Fibroblast of peridontal ligament (primary cell): ENCODE data around the gene TRAF2.

Experiments used
- DNase-seq: peaks from one replicate; pipeline ENCODE4 v3.0.0-alpha.2; 2010; ENCODE audit errors: extremely low read depth

TRAF2 gene

DNA sequence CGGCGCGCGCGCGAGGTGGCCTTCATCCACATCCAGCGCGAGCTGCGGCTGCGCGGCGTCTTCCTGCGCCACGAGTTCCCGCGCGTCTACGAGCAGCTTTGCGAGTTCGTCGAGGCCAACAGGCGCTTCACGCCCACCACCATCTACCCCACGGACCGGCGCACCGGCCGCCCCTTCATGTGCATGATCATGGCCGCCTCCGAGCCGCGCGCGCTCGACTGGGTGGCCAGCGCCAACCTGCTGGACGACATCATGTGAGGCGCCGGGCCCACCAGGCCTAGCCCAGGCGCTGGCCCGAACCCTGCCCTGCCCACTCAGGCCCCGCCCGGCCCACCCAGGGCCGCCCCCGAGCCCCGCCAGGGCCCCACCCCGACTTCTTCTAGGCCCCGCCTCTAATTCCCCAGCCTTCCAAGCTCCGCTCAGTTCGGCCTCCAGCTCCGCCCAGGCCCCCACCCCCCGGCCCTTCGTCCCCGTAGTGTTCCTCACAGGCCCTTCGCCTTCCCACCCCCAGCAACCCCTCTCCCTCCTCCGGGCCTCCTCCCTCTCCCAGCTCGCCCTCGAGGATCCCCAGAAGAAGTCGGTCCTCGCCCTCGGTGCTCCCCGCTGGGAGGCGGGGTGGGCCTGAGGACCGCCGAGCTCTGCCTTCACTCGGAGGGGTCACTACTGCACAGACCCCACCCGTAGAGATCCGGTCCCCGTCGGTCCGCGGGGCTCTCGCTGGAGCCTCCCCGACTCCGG, 39.1 kb upstream of the TRAF2 start:
- peak; percentile 52 for DNase-seq

DNA sequence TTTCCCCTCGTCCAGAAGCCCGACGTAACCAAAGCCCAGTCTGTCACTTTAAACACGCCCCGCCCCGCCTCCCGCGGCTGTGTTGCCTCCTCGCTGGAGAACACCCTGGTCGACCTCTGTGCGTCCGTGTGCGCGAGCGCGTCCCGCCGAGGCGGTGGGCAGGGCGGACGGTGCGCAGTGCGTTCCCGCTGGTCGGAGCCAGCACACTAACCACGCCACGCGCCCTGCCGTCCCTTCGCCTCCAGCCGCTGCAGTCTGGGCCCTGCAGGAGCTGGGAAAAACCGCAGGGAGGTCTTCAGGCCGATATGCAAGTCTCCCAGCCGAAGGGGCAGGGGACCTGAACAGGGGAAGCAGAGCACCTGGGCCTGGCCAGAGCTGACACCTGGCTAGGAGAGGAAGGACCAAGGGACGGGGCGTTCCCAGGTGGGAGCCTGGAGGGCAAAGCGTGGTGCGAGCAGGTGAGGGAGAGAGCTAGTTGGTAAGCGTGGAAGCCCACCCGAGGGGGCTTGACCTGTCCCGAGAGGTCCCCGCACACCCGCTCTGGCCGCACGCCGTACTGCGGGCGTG, 38.4 kb upstream of the TRAF2 start:
- peak; percentile 72 for DNase-seq

DNA sequence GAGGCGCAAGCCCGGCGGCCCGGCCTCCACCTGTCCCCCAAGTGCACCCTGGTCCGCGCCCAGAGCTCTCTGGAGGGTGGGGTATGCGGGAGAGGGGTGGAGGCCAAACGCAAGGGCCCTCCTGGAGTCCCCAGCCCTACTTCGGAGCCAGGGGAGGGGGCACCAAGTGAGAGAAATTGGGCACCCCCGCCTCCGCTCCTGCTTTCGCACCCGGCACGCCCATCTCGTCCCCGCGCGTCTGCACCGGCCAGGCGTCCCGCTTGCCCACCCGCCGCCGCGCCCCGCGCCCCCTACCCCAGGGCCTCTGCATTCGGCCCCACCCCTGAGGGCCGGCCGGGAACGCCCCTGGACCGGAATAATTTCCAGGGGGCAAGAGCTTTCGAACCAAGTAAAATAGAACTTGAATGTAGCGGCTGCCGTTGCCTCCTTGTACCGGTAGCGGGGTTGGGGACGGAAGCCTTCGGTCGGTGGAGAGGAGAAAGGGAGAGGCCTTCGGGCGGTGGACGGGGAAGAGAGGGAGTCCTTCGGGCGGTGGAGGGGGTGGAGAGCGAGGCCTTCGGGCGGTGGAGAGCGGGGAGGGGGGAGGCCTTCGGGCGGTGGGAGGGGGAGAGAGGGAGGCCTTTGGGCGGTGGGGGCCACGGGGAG, 37.8 kb upstream of the TRAF2 start:
- no peak for DNase-seq

GRCh38 chr9:136849038-136849959, 37.0 kb upstream of the TRAF2 start, which contains the start of gene PHPT1:
Gene PHPT1 (plus strand): TSS chr9:136849409. CDS start chr9:136849431, 22 bp downstream.
- peak; percentile 99 for DNase-seq

DNA sequence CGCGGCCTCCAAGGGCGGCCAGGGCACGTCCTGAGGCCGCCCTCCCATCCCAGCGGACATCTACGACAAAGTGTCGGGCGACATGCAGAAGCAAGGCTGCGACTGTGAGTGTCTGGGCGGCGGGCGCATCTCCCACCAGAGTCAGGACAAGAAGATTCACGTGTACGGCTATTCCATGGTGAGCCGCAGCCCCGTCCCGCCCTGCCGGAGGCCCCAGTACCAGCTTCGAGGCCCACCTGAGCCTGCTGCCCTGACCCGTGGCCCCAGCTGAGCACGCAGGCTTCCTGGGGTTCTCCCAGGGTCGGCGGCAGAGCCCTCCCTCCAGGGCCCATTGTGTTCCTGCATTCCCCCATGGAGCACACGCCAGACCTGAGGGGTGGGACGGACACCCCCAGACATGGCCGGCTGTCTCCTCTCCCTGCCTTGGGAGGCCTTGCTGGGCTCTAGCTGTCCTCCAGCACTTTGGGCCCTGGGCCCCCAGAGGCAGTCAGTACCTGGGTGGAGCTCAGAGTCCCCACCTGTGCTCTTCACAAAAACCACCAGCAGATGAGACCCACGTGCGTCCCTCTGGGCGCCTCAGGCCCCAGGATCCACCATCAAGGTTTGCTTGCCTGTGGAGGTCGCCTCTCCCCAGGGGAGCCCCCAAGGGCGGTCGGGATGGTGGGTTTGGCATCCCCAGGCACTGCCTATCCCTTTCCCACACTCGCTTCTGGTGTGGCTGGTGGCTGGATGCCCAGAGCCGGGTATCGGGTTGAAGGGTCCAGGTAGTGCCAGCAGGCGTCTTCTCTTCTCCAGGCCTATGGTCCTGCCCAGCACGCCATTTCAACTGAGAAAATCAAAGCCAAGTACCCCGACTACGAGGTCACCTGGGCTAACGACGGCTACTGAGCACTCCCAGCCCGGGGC, 36.1 kb upstream of the TRAF2 start:
- DNase-seq = no peak

DNA sequence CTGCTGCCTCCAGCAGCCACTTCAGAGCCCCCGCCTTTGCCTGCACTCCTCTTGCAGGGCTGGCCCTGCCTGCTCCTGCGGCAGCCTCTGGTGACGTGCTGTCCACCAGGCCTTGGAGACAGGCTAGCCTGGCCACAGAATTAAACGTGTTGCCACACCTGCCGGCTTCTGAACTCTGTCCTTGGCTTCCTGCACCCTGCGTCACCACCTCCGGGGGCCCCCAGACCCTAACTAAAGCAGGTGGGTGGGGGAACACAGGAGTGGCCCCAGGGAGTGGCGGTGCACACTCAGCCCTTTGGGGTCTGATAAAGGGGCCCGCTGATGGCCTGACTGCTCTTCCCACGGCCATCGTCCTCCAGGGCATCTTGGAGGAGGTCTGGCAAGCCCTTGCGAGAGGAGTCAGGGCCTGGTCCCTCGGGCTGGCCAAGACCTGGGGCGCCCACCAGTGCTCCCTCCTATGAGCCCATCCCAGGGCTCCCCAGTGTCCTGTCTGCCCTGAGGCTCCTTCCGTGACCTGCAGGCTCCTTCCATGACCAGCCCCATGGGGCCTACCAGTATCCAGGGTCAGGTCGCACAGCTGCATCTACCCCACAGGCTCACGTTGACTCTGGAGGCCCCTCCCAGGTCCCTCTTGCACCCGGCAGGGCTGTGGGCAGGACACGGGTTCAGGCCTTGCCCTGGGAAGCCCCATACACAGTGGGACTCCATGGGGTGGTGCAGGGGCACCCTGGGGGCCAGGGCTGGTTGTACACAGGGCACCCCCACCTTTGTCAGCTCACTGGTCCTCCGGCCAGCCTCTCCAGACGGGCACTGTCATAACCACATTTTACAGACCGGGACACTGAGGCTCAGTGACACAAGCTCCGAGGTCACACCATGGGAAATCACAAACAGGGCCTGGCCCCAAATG, 35.2 kb upstream of the TRAF2 start:
- DNase-seq = no peak

DNA sequence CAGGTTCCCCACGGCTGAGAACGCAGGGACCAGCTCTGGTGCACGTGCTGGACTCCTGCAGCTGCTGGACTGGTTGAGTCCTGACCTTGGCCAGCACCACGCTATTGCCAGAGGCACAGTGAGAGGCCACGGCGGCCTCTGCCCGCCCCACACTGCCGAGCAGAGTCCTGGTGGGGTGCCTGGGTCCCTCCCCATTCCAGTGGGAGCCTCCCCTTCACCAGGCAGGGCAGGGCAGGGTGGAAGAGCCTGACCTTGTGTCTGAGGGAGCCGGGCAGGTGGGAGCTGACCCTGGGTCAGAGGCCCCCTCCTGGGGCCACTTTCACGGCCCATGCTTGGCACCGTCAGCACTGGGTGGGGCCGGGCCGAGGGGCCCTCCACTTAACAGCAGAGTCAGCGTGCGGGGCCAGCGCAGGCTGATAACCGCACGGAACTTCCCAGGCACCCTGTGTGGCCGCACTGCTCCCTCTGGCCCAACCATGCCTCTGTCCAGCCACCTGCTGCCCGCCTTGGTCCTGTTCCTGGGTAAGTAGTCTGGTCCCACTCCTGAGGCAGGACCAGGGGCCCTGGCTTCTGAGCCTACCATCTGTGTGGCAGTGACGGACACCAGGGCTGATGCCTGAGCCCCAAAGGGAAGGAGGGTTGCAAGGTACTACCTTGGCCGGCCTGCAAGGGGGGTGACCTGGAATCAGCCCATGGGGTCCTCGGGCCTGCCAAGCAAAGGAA, 34.2 kb upstream of the TRAF2 start, which contains the start of gene MAMDC4:
Gene MAMDC4 (plus strand): TSS at position 406 of the 723 bp plus-strand sequence. CDS start 71 bp downstream, at position 477.
- no peak for DNase-seq

DNA sequence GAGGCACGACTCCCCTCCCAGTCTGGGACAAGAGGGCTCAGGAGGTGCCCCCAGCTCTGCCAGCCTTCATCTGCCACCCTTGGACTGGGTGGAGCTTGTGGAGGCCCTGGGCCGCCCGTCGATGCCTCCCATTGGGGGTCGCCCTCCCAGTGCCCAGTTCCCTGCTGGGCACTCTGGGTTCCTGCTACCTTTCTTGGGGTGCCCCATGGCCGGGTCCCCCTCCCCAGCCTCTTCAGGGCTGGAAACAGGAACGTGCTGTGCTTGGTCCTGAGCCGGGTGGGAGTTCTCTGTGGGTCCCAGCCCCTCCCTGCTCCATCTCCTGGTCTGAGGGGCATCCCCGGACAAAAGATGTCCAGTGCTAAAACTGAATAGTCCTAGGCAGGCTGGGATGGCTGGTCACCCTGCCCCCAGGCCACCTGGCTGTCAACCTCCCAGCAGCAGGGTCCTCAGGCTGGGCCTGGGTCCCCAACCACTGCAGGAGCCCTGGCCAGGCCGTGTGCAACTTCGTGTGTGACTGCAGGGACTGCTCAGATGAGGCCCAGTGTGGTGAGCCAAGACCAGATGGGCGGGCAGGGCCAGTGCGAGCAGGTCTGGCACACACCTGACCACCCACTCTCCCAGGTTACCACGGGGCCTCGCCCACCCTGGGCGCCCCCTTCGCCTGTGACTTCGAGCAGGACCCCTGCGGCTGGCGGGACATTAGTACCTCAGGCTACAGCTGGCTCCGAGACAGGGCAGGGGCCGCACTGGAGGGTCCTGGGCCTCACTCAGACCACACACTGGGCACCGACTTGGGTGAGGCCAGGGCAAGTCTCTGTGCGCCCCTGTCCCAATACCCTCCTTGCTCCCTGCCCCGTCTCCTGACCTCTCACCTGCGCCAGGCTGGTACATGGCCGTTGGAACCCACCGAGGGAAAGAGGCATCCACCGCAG, 33.4 kb upstream of the TRAF2 start:
- no peak for DNase-seq

GRCh38 chr9:136853596-136854112, 32.7 kb upstream of the TRAF2 start:
- no peak for DNase-seq

DNA sequence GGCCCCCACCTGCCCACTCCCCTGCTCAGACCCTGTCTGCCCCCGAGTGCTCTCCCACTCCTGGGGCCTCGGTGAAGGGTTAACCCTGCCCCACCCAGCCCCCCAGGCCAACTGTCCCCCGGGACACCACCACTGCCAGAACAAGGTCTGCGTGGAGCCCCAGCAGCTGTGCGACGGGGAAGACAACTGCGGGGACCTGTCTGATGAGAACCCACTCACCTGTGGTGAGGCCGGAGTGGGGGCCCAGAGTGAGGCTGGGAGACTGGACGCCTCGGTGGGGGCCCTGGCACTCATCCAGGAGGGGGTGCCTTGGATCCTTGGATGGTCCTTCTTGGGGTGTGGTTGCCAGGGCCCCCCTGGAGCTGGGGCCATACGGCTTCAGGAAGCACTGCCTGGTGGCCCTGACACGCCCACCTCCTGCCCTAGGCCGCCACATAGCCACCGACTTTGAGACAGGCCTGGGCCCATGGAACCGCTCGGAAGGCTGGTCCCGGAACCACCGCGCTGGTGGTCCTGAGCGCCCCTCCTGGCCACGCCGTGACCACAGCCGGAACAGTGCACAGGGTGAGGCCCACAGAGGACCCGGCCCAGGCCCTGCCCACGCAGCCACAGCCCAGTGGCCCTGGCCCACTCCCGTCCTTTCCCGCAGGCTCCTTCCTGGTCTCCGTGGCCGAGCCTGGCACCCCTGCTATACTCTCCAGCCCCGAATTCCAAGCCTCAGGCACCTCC, 32.0 kb upstream of the TRAF2 start:
- DNase-seq = no peak

GRCh38 chr9:136854842-136855460, 31.4 kb upstream of the TRAF2 start:
- no peak for DNase-seq

DNA sequence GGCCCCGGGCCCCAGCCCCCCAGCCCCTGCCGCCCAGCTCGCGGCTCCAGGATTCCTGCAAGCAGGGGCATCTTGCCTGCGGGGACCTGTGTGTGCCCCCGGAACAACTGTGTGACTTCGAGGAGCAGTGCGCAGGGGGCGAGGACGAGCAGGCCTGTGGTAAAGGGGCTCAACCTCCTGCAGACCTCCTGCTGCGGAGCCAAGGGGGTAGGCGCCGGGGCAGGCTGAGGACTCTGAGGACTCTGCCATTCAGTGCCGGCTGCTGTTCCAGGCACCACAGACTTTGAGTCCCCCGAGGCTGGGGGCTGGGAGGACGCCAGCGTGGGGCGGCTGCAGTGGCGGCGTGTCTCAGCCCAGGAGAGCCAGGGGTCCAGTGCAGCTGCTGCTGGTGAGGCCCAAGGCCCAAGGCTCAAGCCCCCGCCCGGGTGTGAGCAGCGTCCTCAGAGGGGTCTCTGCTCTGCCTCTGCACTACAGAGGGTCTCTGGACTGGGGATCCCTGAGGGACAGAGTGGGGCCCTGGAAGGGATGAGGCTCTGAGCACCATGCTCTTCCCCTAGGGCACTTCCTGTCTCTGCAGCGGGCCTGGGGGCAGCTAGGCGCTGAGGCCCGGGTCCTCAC, 30.7 kb upstream of the TRAF2 start:
- no peak for DNase-seq

DNA sequence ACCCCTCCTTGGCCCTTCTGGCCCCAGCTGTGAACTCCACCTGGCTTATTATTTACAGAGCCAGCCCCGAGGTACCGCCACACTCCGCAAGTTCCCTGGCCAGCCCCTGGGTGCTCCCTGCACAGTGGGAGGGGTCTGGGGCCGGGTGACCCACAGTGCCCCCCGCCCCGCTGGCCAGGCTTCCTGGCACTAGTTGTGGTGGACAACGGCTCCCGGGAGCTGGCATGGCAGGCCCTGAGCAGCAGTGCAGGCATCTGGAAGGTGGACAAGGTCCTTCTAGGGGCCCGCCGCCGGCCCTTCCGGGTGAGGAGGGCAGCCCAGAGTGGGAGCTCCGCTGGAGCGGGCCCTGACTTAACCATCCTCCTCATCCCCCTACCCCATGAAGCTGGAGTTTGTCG, 30.2 kb upstream of the TRAF2 start:
- DNase-seq = no peak

DNA sequence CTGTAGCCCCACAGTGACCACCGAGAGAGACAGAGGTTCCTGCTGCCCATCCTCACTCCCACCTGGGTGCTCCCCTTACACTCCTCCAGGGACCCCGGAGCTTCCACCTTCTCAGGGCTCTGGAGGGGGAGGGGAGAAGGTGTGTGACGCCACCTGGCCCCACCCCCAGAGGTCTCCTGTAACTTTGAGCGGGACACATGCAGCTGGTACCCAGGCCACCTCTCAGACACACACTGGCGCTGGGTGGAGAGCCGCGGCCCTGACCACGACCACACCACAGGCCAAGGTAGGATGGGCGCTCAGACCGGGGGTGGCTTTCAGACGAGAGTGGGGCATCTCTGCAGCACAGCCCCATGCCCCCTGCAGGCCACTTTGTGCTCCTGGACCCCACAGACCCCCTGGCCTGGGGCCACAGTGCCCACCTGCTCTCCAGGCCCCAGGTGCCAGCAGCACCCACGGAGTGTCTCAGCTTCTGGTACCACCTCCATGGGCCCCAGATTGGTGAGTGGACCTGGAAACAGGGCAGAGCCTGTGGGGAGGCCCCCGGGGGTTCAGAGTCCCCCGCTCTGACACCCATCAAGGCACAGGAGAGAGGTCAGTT, 29.7 kb upstream of the TRAF2 start:
- no peak for DNase-seq

- no peak for DNase-seq
Observed at GRCh38 chr9:136857166-136857565, 29.1 kb upstream of the TRAF2 start.
